Trophoblast cell (in vitro differentiated cells and primary cell): ENCODE measurements around the gene CASP10.

Experiments used
- DNase-seq, 2 donors: peaks; one replicate each; pipeline ENCODE4 v3.0.0-alpha.2; 2016
- H2AFZ ChIP-seq: 2 replicates; pipeline ENCODE4 v1.6.1; 2013; ENCODE audit warnings: low read length, moderate library complexity, mild to moderate bottlenecking; ENCODE audit not compliant: insufficient read depth, poor library complexity
- H2AK5ac ChIP-seq: 2 replicates; pipeline ENCODE4 v1.6.1; 2013; ENCODE audit warnings: mild to moderate bottlenecking, low read length
- H2BK120ac ChIP-seq: 2 replicates; pipeline ENCODE4 v1.6.1; 2013; ENCODE audit warnings: low read length, mild to moderate bottlenecking, moderate library complexity; ENCODE audit not compliant: insufficient read depth, poor library complexity
- H2BK12ac ChIP-seq: 2 replicates; pipeline ENCODE4 v1.6.1; 2013; ENCODE audit warnings: mild to moderate bottlenecking, low read length, moderate library complexity
- H2BK5ac ChIP-seq: 2 replicates; pipeline ENCODE4 v1.6.1; 2013; ENCODE audit warnings: low read length, low read depth, moderate library complexity, mild to moderate bottlenecking; ENCODE audit not compliant: poor library complexity
- H3K14ac ChIP-seq: 2 replicates; pipeline ENCODE4 v1.6.1; 2013; ENCODE audit warnings: mild to moderate bottlenecking, low read length
- H3K18ac ChIP-seq: 2 replicates; pipeline ENCODE4 v1.6.1; 2013; ENCODE audit warnings: mild to moderate bottlenecking, low read length
- H3K23ac ChIP-seq: 2 replicates; pipeline ENCODE4 v1.6.1; 2013; ENCODE audit warnings: low read length
- H3K27ac ChIP-seq: 2 replicates; pipeline ENCODE4 v1.5.1; 2013; ENCODE audit warnings: low read depth, mild to moderate bottlenecking, inconsistent platforms, low read length, moderate library complexity
- H3K27me3 ChIP-seq: 2 replicates; pipeline ENCODE4 v1.6.1; 2013; ENCODE audit warnings: inconsistent platforms, mild to moderate bottlenecking, low read length, moderate library complexity; ENCODE audit not compliant: insufficient read depth
- H3K36me3 ChIP-seq, 2 experiments: 1 replicate in 1 of 2; 2 replicates in 1 of 2; pipeline ENCODE4 v1.6.1; 2013; ENCODE audit warnings: low read length in 2 of 2, mild to moderate bottlenecking in 2 of 2, moderate library complexity in 1 of 2; ENCODE audit not compliant: insufficient read depth in 2 of 2, control insufficient read depth in 1 of 2
- H3K4ac ChIP-seq: 2 replicates; pipeline ENCODE4 v1.6.1; 2013; ENCODE audit warnings: low read depth, mild to moderate bottlenecking, low read length, moderate library complexity
- H3K4me1 ChIP-seq, 2 experiments: 1 replicate in 1 of 2; 2 replicates in 1 of 2; pipeline ENCODE4 v1.6.1; 2013; ENCODE audit warnings: low read length in 2 of 2, mild to moderate bottlenecking in 2 of 2, moderate library complexity in 1 of 2; ENCODE audit not compliant: insufficient read depth in 2 of 2, control insufficient read depth in 1 of 2
- H3K4me2 ChIP-seq: 2 replicates; pipeline ENCODE4 v1.6.1; 2013; ENCODE audit warnings: inconsistent platforms, mild to moderate bottlenecking, low read length, moderate library complexity
- H3K4me3 ChIP-seq: 2 replicates; pipeline ENCODE4 v1.5.1; 2013; ENCODE audit warnings: mild to moderate bottlenecking, low read depth, low read length, inconsistent platforms
- H3K79me1 ChIP-seq: one replicate; pipeline ENCODE4 v1.6.1; 2013; ENCODE audit warnings: low read length
- H3K79me2 ChIP-seq: 2 replicates; pipeline ENCODE4 v1.6.1; 2013; ENCODE audit warnings: low read length, mild to moderate bottlenecking; ENCODE audit not compliant: control insufficient read depth, insufficient read depth, poor library complexity
- H3K9ac ChIP-seq: 2 replicates; pipeline ENCODE4 v1.6.1; 2013; ENCODE audit warnings: mild to moderate bottlenecking, low read length
- H3K9me3 ChIP-seq: 2 replicates; pipeline ENCODE4 v1.6.1; 2013; ENCODE audit warnings: low read depth, mild to moderate bottlenecking, control low read depth, inconsistent platforms, low read length; ENCODE audit not compliant: insufficient read depth
- H4K12ac ChIP-seq: 2 replicates; pipeline ENCODE4 v1.6.1; 2013; ENCODE audit warnings: low read depth, mild to moderate bottlenecking, low read length, moderate library complexity
- H4K8ac ChIP-seq: 2 replicates; pipeline ENCODE4 v1.6.1; 2013; ENCODE audit warnings: low read depth, mild to moderate bottlenecking, low read length, moderate library complexity
- H4K91ac ChIP-seq: one replicate; pipeline ENCODE4 v1.6.1; 2013; ENCODE audit warnings: low read depth, mild to moderate bottlenecking, low read length, moderate library complexity
- WGBS: extraction: QIAGEN DNeasy Blood & Tissue Kit; methylation state at CpG from one replicate; pipeline ENCODE4 v1.1.7; 2013; ENCODE audit warnings: missing lambda C conversion rate; ENCODE audit not compliant: insufficient read length, insufficient coverage; ENCODE audit errors: extremely low coverage; 5-methylcytosine and 5-hydroxymethylcytosine counted together

CASP10 gene

GRCh38 chr2:201257381-201257955, 74.5 kb downstream of the CASP10 start:
- no peak overlapping the region for H2AK5ac ChIP-seq
- H3K9ac ChIP-seq = no peak overlapping the region
- no peak overlapping the region for H3K4me3 ChIP-seq
- peak overlapping the region; percentile 68 for H2BK5ac ChIP-seq
- peak overlapping the region; percentile 46 for H3K14ac ChIP-seq
- peak; percentile 45 to 57 for DNase-seq
- H3K79me2 ChIP-seq = no peaks in the 10 kb centered on the region
- peaks cover 12% of the 10 kb centered on the region for H3K79me1 ChIP-seq
- H4K12ac ChIP-seq = no peak overlapping the region
- peak overlapping the region; percentile 50 for H2AFZ ChIP-seq
- WGBS = no CpG with 5 or more reads among the region's 12 CpGs
- no peak overlapping the region for H3K23ac ChIP-seq
- peaks cover 8 to 12% of the 10 kb centered on the region in 2 experiments for H3K4me1 ChIP-seq
- peak overlapping the region; percentile 52 for H2BK120ac ChIP-seq
- peak overlapping the region; percentile 80 for H3K27ac ChIP-seq
- H3K4me2 ChIP-seq = peak overlapping the region; percentile 67
- peak overlapping the region; percentile 88 for H4K8ac ChIP-seq
- H3K18ac ChIP-seq = peak overlapping the region; percentile 54
- no peak overlapping the region for H3K4ac ChIP-seq
- H3K36me3 ChIP-seq = no peaks in the 10 kb centered on the region
- H4K91ac ChIP-seq = peak overlapping the region; percentile 66
- H3K27me3 ChIP-seq = no peaks in the 10 kb centered on the region
- H2BK12ac ChIP-seq = peak overlapping the region; percentile 55
- no peaks in the 10 kb centered on the region for H3K9me3 ChIP-seq

- H2AFZ ChIP-seq = peak overlapping the region; percentile 65
- peak overlapping the region; percentile 37 for H2BK5ac ChIP-seq
- peak overlapping the region; percentile 19 for H2BK12ac ChIP-seq
- peak overlapping the region; percentile 89 for H4K91ac ChIP-seq
- peaks cover 12% of the 10 kb centered on the region for H3K79me1 ChIP-seq
- H3K4ac ChIP-seq = peak overlapping the region; percentile 46
- no peak overlapping the region for H3K23ac ChIP-seq
- no peaks in the 10 kb centered on the region for H3K79me2 ChIP-seq
- peaks cover 8 to 12% of the 10 kb centered on the region in 2 experiments for H3K4me1 ChIP-seq
- no peak overlapping the region for H2AK5ac ChIP-seq
- H3K27me3 ChIP-seq = no peaks in the 10 kb centered on the region
- peak overlapping the region; percentile 80 for H3K27ac ChIP-seq
- H4K12ac ChIP-seq = peak overlapping the region; percentile 14
- WGBS = no CpG with 5 or more reads among the region's 10 CpGs
- peak overlapping the region; percentile 67 for H3K4me2 ChIP-seq
- H4K8ac ChIP-seq = peak overlapping the region; percentile 61
- DNase-seq = peak; percentile 4 to 67
- H3K9ac ChIP-seq = peak overlapping the region; percentile 26
- peak overlapping the region; percentile 4 for H2BK120ac ChIP-seq
- H3K18ac ChIP-seq = peak overlapping the region; percentile 3
- H3K4me3 ChIP-seq = peak overlapping the region; percentile 63
- no peaks in the 10 kb centered on the region for H3K36me3 ChIP-seq
- peak overlapping the region; percentile 9 for H3K14ac ChIP-seq
- no peaks in the 10 kb centered on the region for H3K9me3 ChIP-seq
Measured at GRCh38 chr2:201257956-201258665, 75.2 kb downstream of the CASP10 start.

GRCh38 chr2:201258666-201259615, 76.0 kb downstream of the CASP10 start:
- no CpG with 5 or more reads among the region's 15 CpGs for WGBS
- Histone ChIP-seq H3K4me1 (peaks cover 8 to 12% of the 10 kb centered on the region in 2 experiments), H4K8ac (peak overlapping the region; percentile 61), H2AFZ (peak overlapping the region; percentile 65), H3K79me1 (peaks cover 12% of the 10 kb centered on the region), H3K14ac (peak overlapping the region; percentile 9), H3K4ac (no peak overlapping the region), H2BK12ac (no peak overlapping the region), H3K4me3 (peak overlapping the region; percentile 63), H3K27ac (peak overlapping the region; percentile 80), H3K27me3 (no peaks in the 10 kb centered on the region), H3K36me3 (no peaks in the 10 kb centered on the region), H3K79me2 (no peaks in the 10 kb centered on the region), H3K9me3 (no peaks in the 10 kb centered on the region), H4K91ac (peak overlapping the region; percentile 89), H2BK5ac (peak overlapping the region; percentile 37), H2BK120ac (peak overlapping the region; percentile 4), H3K4me2 (peak overlapping the region; percentile 67), H3K18ac (peak overlapping the region; percentile 3), H3K9ac (no peak overlapping the region), H3K23ac (no peak overlapping the region), H2AK5ac (no peak overlapping the region), H4K12ac (no peak overlapping the region)
- no peak for DNase-seq

GRCh38 chr2:201260302-201260800, 77.4 kb downstream of the CASP10 start, which contains the start of gene CASP8:
TSS of gene CASP8 (plus strand) at chr2:201260536. CDS start at chr2:201266487, 5,951 bp downstream.
- no CpG with 5 or more reads among the region's 10 CpGs for WGBS
- Histone ChIP-seq H3K4me2 (no peak within 1 kb of the TSS), H2AFZ (no peak within 1 kb of the TSS)

More at GRCh38 chr2:201260302-201260800, 77.4 kb downstream of the CASP10 start, which contains the start of gene CASP8:
- no peak within 1 kb of the TSS for H4K12ac ChIP-seq
- no peak within 1 kb of the TSS for H3K23ac ChIP-seq
- no peak within 1 kb of the TSS for H4K91ac ChIP-seq
- H3K4me3 ChIP-seq = no peak within 1 kb of the TSS
- H4K8ac ChIP-seq = peak within 1 kb of the TSS; percentile 66
- H3K4me1 ChIP-seq = peaks cover 8 to 12% of the 10 kb centered on the region in 2 experiments
- no peak within 1 kb of the TSS for H2BK120ac ChIP-seq
- no peaks in the 10 kb centered on the region for H3K9me3 ChIP-seq
- H3K36me3 ChIP-seq = no peaks in the 10 kb centered on the region
- H3K27me3 ChIP-seq = no peaks in the 10 kb centered on the region
- H2AK5ac ChIP-seq = no peak within 1 kb of the TSS
- H3K14ac ChIP-seq = peak within 1 kb of the TSS; percentile 41
- no peak within 1 kb of the TSS for H3K27ac ChIP-seq
- no peak within 1 kb of the TSS for H3K18ac ChIP-seq
- H2BK12ac ChIP-seq = peak within 1 kb of the TSS; percentile 75
- H2BK5ac ChIP-seq = no peak within 1 kb of the TSS
- no peak within 1 kb of the TSS for H3K4ac ChIP-seq
- no peak within 1 kb of the TSS for H3K9ac ChIP-seq
- H3K79me1 ChIP-seq = peaks cover 12% of the 10 kb centered on the region
- peak; percentile 5 to 35 for DNase-seq
- no peaks in the 10 kb centered on the region for H3K79me2 ChIP-seq
